HepG2 (cell line): ENCODE data around the gene SLC25A23. TPM values are rescaled to one million over a fixed set of nuclear protein-coding genes. Genes with fewer than 3 reads are reported as not detected.
A peak's percentile ranks its signal among the peaks of the same experiment; 100 is the strongest.

Experiments
- BORCS8-MEF2B ChIP-seq: sonication (generic); formaldehyde crosslinking; IDR thresholded peaks from 2 replicates; pipeline ENCODE4 v1.8.0; 2022; ENCODE audit warnings: mild to moderate bottlenecking, missing genetic modification reagents
- CBFB ChIP-seq: sonication (generic); formaldehyde crosslinking; IDR thresholded peaks from 2 replicates; pipeline ENCODE4 v1.4.0; 2020; ENCODE audit warnings: missing genetic modification reagents
- GABPB1 ChIP-seq: IDR thresholded peaks from 2 replicates; pipeline ENCODE4 v1.6.1; 2016; ENCODE audit warnings: mild to moderate bottlenecking, missing genetic modification reagents, moderate library complexity, missing compliant biosample characterization
- GTF3A ChIP-seq: sonication (generic); formaldehyde crosslinking; conservative IDR thresholded peaks from 2 replicates; pipeline ENCODE4 v1.4.0; 2020; ENCODE audit warnings: mild to moderate bottlenecking, missing genetic modification reagents
- HDAC2 ChIP-seq: sonication (generic); formaldehyde crosslinking; IDR thresholded peaks from 2 replicates; pipeline ENCODE4 v1.4.0; 2020; ENCODE audit warnings: missing genetic modification reagents
- HES4 ChIP-seq: sonication (generic); formaldehyde crosslinking; IDR thresholded peaks from 2 replicates; pipeline ENCODE4 v1.9.0; 2021; ENCODE audit warnings: mild to moderate bottlenecking, missing genetic modification reagents, borderline replicate concordance
- HNRNPK ChIP-seq: fragments of 200-400 bp; formaldehyde crosslinking; IDR thresholded peaks from 2 replicates; pipeline ENCODE4 v1.6.1; 2018; ENCODE audit warnings: low read length, low read depth, moderate library complexity, mild to moderate bottlenecking; ENCODE audit not compliant: poor library complexity, severe bottlenecking
- KDM3A ChIP-seq: IDR thresholded peaks from 2 replicates; pipeline ENCODE4 v1.6.1; 2018; ENCODE audit warnings: low read depth, missing compliant biosample characterization
- MED1 ChIP-seq: sonication (generic); formaldehyde crosslinking; IDR thresholded peaks from 2 replicates; pipeline ENCODE4 v1.4.0; 2020; ENCODE audit warnings: missing genetic modification reagents
- MEIS1 ChIP-seq: sonication (generic); formaldehyde crosslinking; IDR thresholded peaks from 2 replicates; pipeline ENCODE4 v1.9.0; 2021; ENCODE audit warnings: mild to moderate bottlenecking, missing genetic modification reagents, moderate library complexity, borderline replicate concordance
- MXI1 ChIP-seq: IDR thresholded peaks from 3 replicates; pipeline ENCODE4 v1.6.1; 2012; ENCODE audit warnings: low read depth, low read length, inconsistent platforms, borderline replicate concordance
- MYC ChIP-seq: sonication (generic); formaldehyde crosslinking; IDR thresholded peaks from 2 replicates; pipeline ENCODE4 v1.9.0; 2021; ENCODE audit warnings: missing genetic modification reagents, borderline replicate concordance
- SP2 ChIP-seq: sonication (generic); formaldehyde crosslinking; IDR thresholded peaks from 2 replicates; pipeline ENCODE4 v1.5.1; 2020; ENCODE audit warnings: mild to moderate bottlenecking, missing genetic modification reagents
- SP4 ChIP-seq: sonication (generic); formaldehyde crosslinking; IDR thresholded peaks from 2 replicates; pipeline ENCODE4 v1.8.1; 2023; ENCODE audit warnings: mild to moderate bottlenecking, missing genetic modification reagents
- SPEN ChIP-seq: sonication (generic); formaldehyde crosslinking; IDR thresholded peaks from 2 replicates; pipeline ENCODE4 v1.5.1; 2020; ENCODE audit warnings: low read depth, mild to moderate bottlenecking, missing genetic modification reagents
- STAG1 ChIP-seq: sonication (generic); formaldehyde crosslinking; IDR thresholded peaks from 2 replicates; pipeline ENCODE4 v1.4.0; 2020; ENCODE audit warnings: missing genetic modification reagents
- TAF1 ChIP-seq: sonication (generic); formaldehyde crosslinking; IDR thresholded peaks from 2 replicates; pipeline ENCODE4 v1.4.0; 2020; ENCODE audit warnings: missing genetic modification reagents
- TEAD3 ChIP-seq: optimal IDR thresholded peaks from 2 replicates; pipeline ENCODE3; 2016; ENCODE audit warnings: borderline replicate concordance
- XRCC5 ChIP-seq: fragments of 200-400 bp; formaldehyde crosslinking; optimal IDR thresholded peaks from 2 replicates; pipeline ENCODE3; 2017; ENCODE audit warnings: mild to moderate bottlenecking, low read length
- ZFP36L2 ChIP-seq: sonication (generic); formaldehyde crosslinking; IDR thresholded peaks from 2 replicates; pipeline ENCODE4 v1.4.0; 2020; ENCODE audit warnings: missing genetic modification reagents
- ZMYM3 ChIP-seq: sonication (generic); formaldehyde crosslinking; IDR thresholded peaks from 2 replicates; pipeline ENCODE4 v1.5.1; 2020; ENCODE audit warnings: mild to moderate bottlenecking, missing genetic modification reagents
- ZNF20 ChIP-seq: sonication (generic); formaldehyde crosslinking; IDR thresholded peaks from 2 replicates; pipeline ENCODE4 v1.4.0; 2020; ENCODE audit warnings: mild to moderate bottlenecking, moderate library complexity, missing genetic modification reagents
- ZNF235 ChIP-seq: sonication (generic); formaldehyde crosslinking; IDR thresholded peaks from 2 replicates; pipeline ENCODE4 v1.8.1; 2023; ENCODE audit warnings: mild to moderate bottlenecking, missing genetic modification reagents, borderline replicate concordance
- ZNF343 ChIP-seq: sonication (generic); formaldehyde crosslinking; IDR thresholded peaks from 2 replicates; pipeline ENCODE4 v1.4.0; 2020; ENCODE audit warnings: mild to moderate bottlenecking, missing genetic modification reagents
- ZNF530 ChIP-seq: sonication (generic); formaldehyde crosslinking; IDR thresholded peaks from 2 replicates; pipeline ENCODE4 v1.5.0; 2020; ENCODE audit warnings: low read depth, mild to moderate bottlenecking, missing genetic modification reagents
- ZNF572 ChIP-seq: sonication (generic); formaldehyde crosslinking; IDR thresholded peaks from 2 replicates; pipeline ENCODE4 v1.5.1; 2020; ENCODE audit warnings: mild to moderate bottlenecking, missing genetic modification reagents
- ZNF644 ChIP-seq: IDR thresholded peaks from 2 replicates; pipeline ENCODE4 v1.6.1; 2016; ENCODE audit warnings: low read depth
- ZNF792 ChIP-seq: IDR thresholded peaks from 2 replicates; pipeline ENCODE4 v1.6.1; 2016
- ZSCAN25 ChIP-seq: sonication (generic); formaldehyde crosslinking; IDR thresholded peaks from 2 replicates; pipeline ENCODE4 v1.8.0; 2022; ENCODE audit warnings: mild to moderate bottlenecking, missing genetic modification reagents
- polyA plus RNA-seq, 8 experiments: library from polyadenylated mRNA; depleted of rRNA in 3 of 8; stranded (reverse) in 7 of 8; unstranded in 1 of 8; fragments of >200 nt; fragmentation: Illumina TruSeq in 4 of 8; extraction: Trizol in 4 of 8; gene quantifications; 2 replicates each; pipeline versions ENCODE4 v1.2.1 to v1.2.3, GENCODE V29; 2011 to 2016; ENCODE audit warnings: low read depth in 4 of 8, missing spikeins in 1 of 8, mixed read lengths in 1 of 8; ENCODE audit not compliant: insufficient read depth in 1 of 8
- total RNA-seq, 5 experiments: library from RNA; depleted of rRNA; stranded (reverse); fragments of >200 nt; fragmentation: Illumina TruSeq; extraction: Trizol; gene quantifications; 2 replicates each; pipeline ENCODE4 v1.2.3, GENCODE V29; 2016; ENCODE audit warnings: low read depth in 1 of 5
- TF ChIP-seq, protein P1 (sequence below): IDR thresholded peaks from 2 replicates; pipeline ENCODE4 v1.6.1; 2016; ENCODE audit warnings: mild to moderate bottlenecking, missing biosample characterization, missing genetic modification reagents
- TF ChIP-seq, protein P2 (sequence below): sonication (generic); formaldehyde crosslinking; IDR thresholded peaks from 2 replicates; pipeline ENCODE4 v1.4.0; 2020; ENCODE audit warnings: missing genetic modification reagents

SLC25A23 gene
- total and polyA plus RNA-seq, 2 of the 13 experiments (the other 11 are each of a cell fraction or from before 2014, with no cell fraction given) = 12.4 to 15.2 TPM

GRCh38 chr19:6460099-6460884 lies 700 bp upstream of the SLC25A23 start (continued):
- no peak for TF ChIP-seq ZNF235 (CRISPR knock-in tag)
- TF ChIP-seq HDAC2 (CRISPR knock-in tag) = peak; percentile 49; the same call in 1 of the 2 replicates
- TF ChIP-seq KDM3A = 0 out of 2 replicates have a peak, but pooled peaks have one; percentile 59
- no peak for TF ChIP-seq ZNF530 (CRISPR knock-in tag)
- peak; percentile 47; the same call in 1 of the 2 replicates for TF ChIP-seq MED1 (CRISPR knock-in tag)
- TF ChIP-seq HES4 (CRISPR knock-in tag) = no peak
- TF ChIP-seq MEIS1 = peak; percentile 91; the same call in 1 of the 2 replicates
- TF ChIP-seq SP2 (CRISPR knock-in tag) = peak; percentile 46; the same call in 1 of the 2 replicates
- TF ChIP-seq ZNF343 (CRISPR knock-in tag) = peak; percentile 64; the same call in 1 of the 2 replicates
- TF ChIP-seq ZNF644 (CRISPR knock-in tag) = no peak
- peak; percentile 72 for TF ChIP-seq SP4 (CRISPR knock-in tag)
- peak; percentile 93 for TF ChIP-seq XRCC5
- TF ChIP-seq, protein P1, sequence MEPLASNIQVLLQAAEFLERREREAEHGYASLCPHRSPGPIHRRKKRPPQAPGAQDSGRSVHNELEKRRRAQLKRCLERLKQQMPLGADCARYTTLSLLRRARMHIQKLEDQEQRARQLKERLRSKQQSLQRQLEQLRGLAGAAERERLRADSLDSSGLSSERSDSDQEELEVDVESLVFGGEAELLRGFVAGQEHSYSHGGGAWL (CRISPR knock-in tag) = peak; percentile 38; the same call in 1 of the 2 replicates
- TF ChIP-seq MYC (CRISPR knock-in tag) = peak; percentile 69
- TF ChIP-seq STAG1 (CRISPR knock-in tag) = 0 out of 2 replicates have a peak, but pooled peaks have one; percentile 8
- peak; percentile 38; the same call in 1 of the 2 replicates for TF ChIP-seq TAF1 (CRISPR knock-in tag)
- TF ChIP-seq GABPB1 (CRISPR knock-in tag) = peak; percentile 77
- 0 out of 2 replicates have a peak, but pooled peaks have one; percentile 17 for TF ChIP-seq CBFB (CRISPR knock-in tag)
- TF ChIP-seq ZNF792 (CRISPR knock-in tag) = peak; percentile 39; the same call in 1 of the 2 replicates
- no peak for TF ChIP-seq SPEN (CRISPR knock-in tag)
- TF ChIP-seq MXI1 = peak; percentile 44; the same call in 1 of the 3 replicates
- peak; percentile 4 for TF ChIP-seq HNRNPK
- TF ChIP-seq ZSCAN25 = no peak; the same call in 1 of the 2 replicates
- TF ChIP-seq ZNF572 (CRISPR knock-in tag) = 0 out of 2 replicates have a peak, but pooled peaks have one; percentile 31
- TF ChIP-seq BORCS8-MEF2B (CRISPR knock-in tag) = no peak
- TF ChIP-seq TEAD3 (CRISPR knock-in tag) = peak; percentile 69
- peak; percentile 53; the same call in 1 of the 2 replicates for TF ChIP-seq GTF3A
- TF ChIP-seq ZMYM3 (CRISPR knock-in tag) = peak; percentile 74
- TF ChIP-seq ZNF20 (CRISPR knock-in tag) = no peak
- TF ChIP-seq, protein P2, sequence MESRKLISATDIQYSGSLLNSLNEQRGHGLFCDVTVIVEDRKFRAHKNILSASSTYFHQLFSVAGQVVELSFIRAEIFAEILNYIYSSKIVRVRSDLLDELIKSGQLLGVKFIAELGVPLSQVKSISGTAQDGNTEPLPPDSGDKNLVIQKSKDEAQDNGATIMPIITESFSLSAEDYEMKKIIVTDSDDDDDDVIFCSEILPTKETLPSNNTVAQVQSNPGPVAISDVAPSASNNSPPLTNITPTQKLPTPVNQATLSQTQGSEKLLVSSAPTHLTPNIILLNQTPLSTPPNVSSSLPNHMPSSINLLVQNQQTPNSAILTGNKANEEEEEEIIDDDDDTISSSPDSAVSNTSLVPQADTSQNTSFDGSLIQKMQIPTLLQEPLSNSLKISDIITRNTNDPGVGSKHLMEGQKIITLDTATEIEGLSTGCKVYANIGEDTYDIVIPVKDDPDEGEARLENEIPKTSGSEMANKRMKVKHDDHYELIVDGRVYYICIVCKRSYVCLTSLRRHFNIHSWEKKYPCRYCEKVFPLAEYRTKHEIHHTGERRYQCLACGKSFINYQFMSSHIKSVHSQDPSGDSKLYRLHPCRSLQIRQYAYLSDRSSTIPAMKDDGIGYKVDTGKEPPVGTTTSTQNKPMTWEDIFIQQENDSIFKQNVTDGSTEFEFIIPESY (CRISPR knock-in tag) = 0 out of 2 replicates have a peak, but pooled peaks have one; percentile 32
- no peak for TF ChIP-seq ZFP36L2
